Esophagus (tissue), 2 donors: ENCODE results near the gene KRT23. TPM values are rescaled to one million over a fixed set of nuclear protein-coding genes. Genes with fewer than 3 reads are reported as not detected.

Experiments used
- H3K27ac ChIP-seq, 2 donors: one replicate each; pipeline ENCODE4 v1.5.1; 2013; ENCODE audit warnings: low read depth in 2 of 2, mild to moderate bottlenecking in 2 of 2, inconsistent platforms in 1 of 2, low read length in 1 of 2, moderate library complexity in 1 of 2
- H3K27me3 ChIP-seq, 2 donors: one replicate each; pipeline ENCODE4 v1.6.1; 2013; ENCODE audit warnings: low read length in 2 of 2, control low read depth in 1 of 2, mild to moderate bottlenecking in 1 of 2; ENCODE audit not compliant: insufficient read depth in 2 of 2, control insufficient read depth in 1 of 2
- H3K36me3 ChIP-seq, 2 donors: one replicate each; pipeline ENCODE4 v1.6.1; 2013; ENCODE audit warnings: low read length in 1 of 2; ENCODE audit not compliant: control insufficient read depth in 2 of 2, insufficient read depth in 2 of 2
- H3K4me1 ChIP-seq, 2 donors: one replicate each; pipeline ENCODE4 v1.6.1; 2013; ENCODE audit warnings: low read length in 1 of 2; ENCODE audit not compliant: control insufficient read depth in 2 of 2, insufficient read depth in 2 of 2
- H3K4me3 ChIP-seq, 2 donors: one replicate each; pipeline ENCODE4 v1.5.1; 2013; ENCODE audit warnings: low read length in 2 of 2, mild to moderate bottlenecking in 2 of 2, low read depth in 1 of 2, moderate library complexity in 1 of 2
- H3K9me3 ChIP-seq, 2 donors: one replicate each; pipeline ENCODE4 v1.6.1; 2013; ENCODE audit warnings: mild to moderate bottlenecking in 2 of 2, low read depth in 1 of 2, low read length in 1 of 2, moderate library complexity in 1 of 2; ENCODE audit not compliant: control insufficient read depth in 2 of 2, insufficient read depth in 1 of 2
- WGBS, 2 donors: extraction: QIAGEN DNeasy Blood & Tissue Kit; methylation state at CpG; one replicate each; pipeline ENCODE4 v1.1.7; 2013; 5-methylcytosine and 5-hydroxymethylcytosine counted together
- polyA plus RNA-seq, 2 donors: library from polyadenylated mRNA; stranded (reverse); fragments of 200-250 nt; gene quantifications; one replicate each; pipeline ENCODE4 v1.2.3, GENCODE V29; 2013
- donor health status: healthy with polysubstance abuse.
- donor health status: Bipolar disorder and iron deficiency.

The KRT23 gene, protein sequence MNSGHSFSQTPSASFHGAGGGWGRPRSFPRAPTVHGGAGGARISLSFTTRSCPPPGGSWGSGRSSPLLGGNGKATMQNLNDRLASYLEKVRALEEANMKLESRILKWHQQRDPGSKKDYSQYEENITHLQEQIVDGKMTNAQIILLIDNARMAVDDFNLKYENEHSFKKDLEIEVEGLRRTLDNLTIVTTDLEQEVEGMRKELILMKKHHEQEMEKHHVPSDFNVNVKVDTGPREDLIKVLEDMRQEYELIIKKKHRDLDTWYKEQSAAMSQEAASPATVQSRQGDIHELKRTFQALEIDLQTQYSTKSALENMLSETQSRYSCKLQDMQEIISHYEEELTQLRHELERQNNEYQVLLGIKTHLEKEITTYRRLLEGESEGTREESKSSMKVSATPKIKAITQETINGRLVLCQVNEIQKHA
- polyA plus RNA-seq: 10 to 100 TPM in 1 of 2 donors, 1 to 10 TPM in 1; 5.1 to 23.6 TPM

DNA sequence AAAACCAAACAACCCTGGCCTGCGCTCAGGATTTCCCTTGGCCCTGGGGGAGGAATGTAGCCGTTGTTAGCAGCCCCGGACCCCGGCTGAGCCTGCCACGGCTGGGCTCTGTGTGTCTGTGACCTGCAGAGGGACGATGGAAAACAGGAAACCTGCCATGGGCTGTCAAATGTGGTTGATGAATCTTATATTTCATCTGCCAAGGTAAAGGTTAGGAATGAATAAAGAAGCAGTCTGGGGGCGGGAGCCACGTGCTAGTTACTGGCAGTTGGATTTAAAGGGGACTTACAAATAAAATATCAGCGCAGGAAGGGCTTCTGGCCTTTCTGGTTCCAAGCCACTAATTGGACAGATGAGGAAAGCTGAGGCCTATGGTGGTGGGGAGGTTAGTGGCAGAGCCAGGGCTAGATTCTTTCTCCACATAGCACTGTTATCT lies at the start of gene KRT23:
Gene KRT23 (minus strand): TSS at position 263 of the 436 bp plus-strand sequence. CDS start 1,043 bp downstream, outside the sequence.
- H3K27ac ChIP-seq: no peak within 1 kb of the TSS
- no peak within 1 kb of the TSS for H3K4me3 ChIP-seq
- H3K27me3 ChIP-seq: no peaks in the 10 kb centered on the region
- no peaks in the 10 kb centered on the region for H3K36me3 ChIP-seq
- WGBS, 2 donors: 24 to 25% methylated on average over 9 of the region's 9 CpGs
- H3K9me3 ChIP-seq: no peaks in the 10 kb centered on the region
- no peaks in the 10 kb centered on the region for H3K4me1 ChIP-seq

DNA sequence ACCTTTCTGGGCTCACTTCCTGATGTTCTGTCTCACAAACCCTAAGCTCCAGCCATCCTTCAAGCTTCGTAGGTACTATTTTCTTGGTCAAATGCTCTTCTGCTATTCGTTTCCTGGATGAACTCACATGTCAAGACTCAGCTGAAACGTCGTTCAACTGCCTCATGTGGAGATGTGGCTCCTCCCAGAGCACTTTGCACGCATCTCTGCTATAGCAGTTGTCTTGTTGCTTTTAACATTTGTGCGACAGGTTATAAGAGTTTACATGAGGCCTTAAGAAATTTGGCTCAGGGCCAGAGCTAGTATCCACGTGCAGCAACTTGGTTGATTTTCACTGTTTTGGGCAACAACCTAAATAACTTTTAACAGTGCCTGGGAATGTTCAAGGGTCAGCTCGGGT lies 49.5 kb upstream of the KRT23 start:
- Histone ChIP-seq H3K4me1 (no peaks in the 10 kb centered on the region), H3K36me3 (no peaks in the 10 kb centered on the region), H3K27me3 (no peaks in the 10 kb centered on the region), H3K4me3 (no peak overlapping the region), H3K27ac (no peak overlapping the region), H3K9me3 (no peaks in the 10 kb centered on the region)
- 37 to 46% methylated on average over 8 of the region's 8 CpGs for WGBS, 2 donors

DNA sequence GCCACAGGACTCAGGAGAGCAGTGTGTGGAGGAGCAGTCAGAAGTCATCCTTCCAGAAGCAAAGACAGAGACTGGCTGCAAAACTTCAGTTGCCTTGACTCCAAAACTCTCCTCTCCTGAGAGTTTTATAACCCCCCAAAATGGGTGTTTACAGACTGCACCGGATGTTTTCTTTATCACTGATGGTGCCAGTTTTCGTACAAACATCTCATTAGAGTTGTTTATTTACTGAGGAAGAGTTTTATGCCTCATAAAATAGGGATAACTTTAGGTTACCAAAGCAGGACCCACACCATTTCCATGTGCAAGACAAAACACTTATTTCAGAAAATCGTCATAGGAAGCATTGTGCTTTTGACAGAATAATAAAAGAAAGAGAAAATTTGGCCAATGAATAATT lies 46.8 kb upstream of the KRT23 start, which contains the start of gene KRT40:
Gene KRT40 (minus strand): TSS at position 101 of the 400 bp plus-strand sequence. CDS start 53 bp downstream, at position 48.
- H3K9me3 ChIP-seq: no peaks in the 10 kb centered on the region
- H3K4me1 ChIP-seq: peaks cover 0 to 3% of the 10 kb centered on the region in 2 donors
- H3K27me3 ChIP-seq: no peaks in the 10 kb centered on the region
- H3K27ac ChIP-seq: no peak within 1 kb of the TSS
- 58 to 67% methylated on average over 3 of the region's 3 CpGs for WGBS, 2 donors
- H3K4me3 ChIP-seq: no peak within 1 kb of the TSS
- no peaks in the 10 kb centered on the region for H3K36me3 ChIP-seq

DNA sequence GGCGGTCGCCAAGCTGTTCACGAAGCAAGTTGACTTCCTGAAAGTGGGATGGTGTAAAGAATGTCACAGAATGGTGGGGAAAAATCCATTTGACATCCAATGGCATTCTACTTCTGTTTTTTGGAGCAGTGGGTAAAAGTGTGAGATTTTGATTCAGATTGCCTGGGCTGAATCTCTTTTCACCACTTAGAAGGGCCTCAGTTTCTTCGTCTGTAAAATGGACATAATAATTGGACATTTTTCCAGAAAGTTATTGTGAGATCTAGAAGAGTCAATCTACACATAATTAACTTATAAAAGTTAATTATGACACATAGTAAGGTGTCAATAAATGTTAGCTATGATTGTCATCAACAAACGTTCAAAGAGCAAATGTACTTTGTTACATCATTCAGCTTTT lies 43.7 kb upstream of the KRT23 start:
- Histone ChIP-seq H3K9me3 (no peaks in the 10 kb centered on the region), H3K27me3 (no peaks in the 10 kb centered on the region), H3K4me1 (peaks cover 0 to 3% of the 10 kb centered on the region in 2 donors), H3K4me3 (no peak overlapping the region), H3K27ac (no peak overlapping the region), H3K36me3 (no peaks in the 10 kb centered on the region)
- 59 to 65% methylated on average over 5 of the region's 5 CpGs for WGBS, 2 donors

DNA sequence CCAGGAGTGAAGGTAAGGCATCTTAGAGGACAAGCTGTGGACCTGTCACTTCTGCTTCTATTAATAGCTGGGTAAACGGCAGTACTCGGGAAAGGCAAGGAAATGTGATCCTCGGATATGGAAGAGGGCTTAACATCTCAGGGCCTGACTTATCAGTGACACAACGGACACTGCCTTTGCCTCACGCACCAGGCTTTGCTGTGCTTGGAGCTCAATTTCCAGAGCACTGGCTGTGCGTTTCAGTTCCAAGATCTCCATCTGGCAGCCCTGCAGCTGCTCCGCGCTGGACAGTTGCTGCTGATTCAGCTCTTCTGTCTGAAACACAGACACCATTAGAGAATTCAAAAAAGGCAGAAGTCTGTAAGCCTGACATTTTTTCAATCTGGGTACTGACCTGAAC lies 43.1 kb upstream of the KRT23 start:
- Histone ChIP-seq H3K9me3 (no peaks in the 10 kb centered on the region), H3K4me3 (no peak overlapping the region), H3K4me1 (peaks cover 0 to 3% of the 10 kb centered on the region in 2 donors), H3K27ac (no peak overlapping the region), H3K27me3 (no peaks in the 10 kb centered on the region), H3K36me3 (no peaks in the 10 kb centered on the region)
- WGBS, 2 donors: 55 to 57% methylated on average over 8 of the region's 8 CpGs

DNA sequence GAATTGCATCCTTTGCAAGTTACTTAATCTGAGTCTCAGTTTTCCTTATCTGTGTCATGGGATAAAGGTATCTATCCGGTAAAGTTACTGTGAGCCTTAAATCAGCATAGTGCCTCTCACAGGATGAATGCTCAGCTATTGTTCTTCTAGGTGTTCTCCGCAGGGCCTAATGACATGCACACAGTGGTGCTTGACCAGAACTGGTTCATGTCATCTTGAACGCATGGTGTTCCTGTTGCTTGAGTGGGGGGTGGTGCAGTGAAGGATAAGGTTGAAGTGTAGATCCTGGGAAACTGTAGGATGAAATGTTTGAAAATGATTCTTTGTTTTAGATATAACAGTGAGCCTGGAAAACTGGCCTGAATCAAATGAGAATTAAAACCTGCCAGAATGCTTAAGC lies 42.7 kb upstream of the KRT23 start:
- H3K4me3 ChIP-seq: no peak overlapping the region

DNA sequence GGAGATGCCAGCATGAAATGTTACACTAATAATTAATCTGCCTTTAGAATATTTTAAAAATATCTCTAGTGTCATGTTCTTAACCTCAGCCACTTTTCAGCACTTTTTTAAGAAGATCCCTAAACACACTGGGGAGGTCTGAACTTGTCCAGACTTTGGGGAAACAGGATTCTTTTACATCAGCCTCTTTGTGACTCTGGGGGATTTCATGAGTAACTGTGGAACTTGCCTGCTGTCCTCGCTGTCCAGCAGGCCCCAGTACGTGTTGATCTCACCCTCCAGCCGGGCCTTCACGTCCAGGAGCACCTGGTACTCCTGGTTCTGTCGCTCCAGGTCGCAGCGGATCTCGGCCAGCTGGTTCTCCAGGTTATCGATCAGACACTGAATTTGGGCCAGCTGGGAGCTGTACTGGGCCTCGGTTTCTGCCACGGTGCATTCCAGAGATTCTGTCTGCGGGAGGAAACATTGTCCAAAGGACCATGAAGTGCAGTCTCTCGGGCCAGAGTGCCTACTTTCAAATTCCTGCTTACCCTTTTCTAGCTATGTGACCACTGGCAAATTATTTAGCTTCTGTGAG lies 41.2 kb upstream of the KRT23 start:
- 48 to 60% methylated on average over 13 of the region's 13 CpGs for WGBS, 2 donors
- no peaks in the 10 kb centered on the region for H3K36me3 ChIP-seq
- no peaks in the 10 kb centered on the region for H3K27me3 ChIP-seq
- no peak overlapping the region for H3K27ac ChIP-seq
- no peak overlapping the region for H3K4me3 ChIP-seq
- H3K4me1 ChIP-seq: peaks cover 0 to 3% of the 10 kb centered on the region in 2 donors
- no peaks in the 10 kb centered on the region for H3K9me3 ChIP-seq

More for the DNA sequence above, 42.7 kb upstream of the KRT23 start:
- no peaks in the 10 kb centered on the region for H3K9me3 ChIP-seq
- H3K36me3 ChIP-seq: no peaks in the 10 kb centered on the region
- WGBS, 2 donors: 91 to 93% methylated on average over 3 of the region's 3 CpGs
- H3K27me3 ChIP-seq: no peaks in the 10 kb centered on the region
- no peak overlapping the region for H3K27ac ChIP-seq
- peaks cover 0 to 3% of the 10 kb centered on the region in 2 donors for H3K4me1 ChIP-seq

DNA sequence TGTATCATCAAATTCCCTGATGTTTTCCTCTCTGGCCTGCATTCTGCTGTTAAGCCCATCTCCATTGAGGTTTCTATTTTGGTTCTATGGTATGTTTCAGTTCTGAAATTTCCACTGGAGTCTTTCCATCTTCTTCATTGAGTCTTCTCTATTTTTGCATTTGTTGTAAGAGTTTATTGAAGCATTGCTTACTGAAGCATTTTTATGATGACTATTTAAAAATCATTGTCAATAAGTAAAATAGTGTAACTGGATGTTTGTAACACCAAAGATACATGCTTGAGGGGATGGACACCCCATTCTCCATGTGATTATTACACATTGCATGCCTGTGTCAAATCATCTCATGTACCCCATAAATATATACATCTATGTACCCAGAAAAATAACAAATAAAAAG lies 38.1 kb upstream of the KRT23 start:
- H3K4me3 ChIP-seq: no peak overlapping the region
- peaks cover 0 to 3% of the 10 kb centered on the region in 2 donors for H3K4me1 ChIP-seq
- no peak overlapping the region for H3K27ac ChIP-seq
- H3K36me3 ChIP-seq: no peaks in the 10 kb centered on the region
- H3K27me3 ChIP-seq: no peaks in the 10 kb centered on the region
- H3K9me3 ChIP-seq: no peaks in the 10 kb centered on the region

DNA sequence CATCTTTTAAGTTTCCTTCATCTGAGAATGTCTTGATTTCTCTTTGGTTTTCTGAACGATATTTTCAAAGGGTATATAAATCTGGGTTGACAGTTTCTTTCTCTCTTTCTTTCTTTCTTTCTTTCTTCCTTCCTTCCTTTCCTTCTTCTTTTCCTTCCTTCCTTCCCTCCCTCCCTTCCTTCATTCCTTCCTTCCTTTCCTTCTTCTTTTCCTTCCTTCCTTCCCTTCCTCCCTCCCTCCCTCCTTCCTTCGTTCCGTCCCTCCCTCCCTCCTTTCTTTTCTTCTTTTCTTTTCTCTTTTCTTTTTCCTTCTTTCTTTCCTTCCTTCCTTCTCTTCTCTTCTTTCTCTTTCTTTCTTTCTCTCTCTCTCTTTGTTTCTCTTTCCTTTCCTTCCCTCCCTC lies 36.9 kb upstream of the KRT23 start:
- Histone ChIP-seq H3K27ac (no peak overlapping the region), H3K9me3 (no peaks in the 10 kb centered on the region), H3K27me3 (no peaks in the 10 kb centered on the region), H3K36me3 (no peaks in the 10 kb centered on the region), H3K4me3 (no peak overlapping the region), H3K4me1 (no peaks in the 10 kb centered on the region)
- 83 to 91% methylated on average over 3 of the region's 3 CpGs for WGBS, 2 donors
